WTC11 (cell line): ENCODE results near the gene GATA6. TPM values are rescaled to one million over a fixed set of nuclear protein-coding genes. Genes with fewer than 3 reads are reported as not detected.

Experiments used
- ATAC-seq: fragments of 200-7000 bp; cut with Tn5 transposase; 2 replicates; pipeline ENCODE4 v1.10.0; 2021; ENCODE audit warnings: mild to moderate bottlenecking, moderate library complexity
- CTCF ChIA-PET: fragments of 300-600 bp; sonication (Branson Sonifier 250); formaldehyde crosslinking; loops from one replicate; lab custom pipeline; 2021; ENCODE audit warnings: antibody characterized with exemption; lab: Charles Lee
- POLR2A ChIA-PET: fragments of 350-600 bp; sonication (Branson Sonifier 250); formaldehyde crosslinking; loops from one replicate; lab custom pipeline; 2021; ENCODE audit warnings: antibody characterized with exemption; lab: Charles Lee
- DNase-seq: peaks from one replicate; pipeline ENCODE4 v3.0.0; 2021; ENCODE audit warnings: low spot score
- H3K27ac Mint-ChIP-seq: 2 replicates; pipeline ENCODE4 v1.8.0; 2021; ENCODE audit warnings: mixed read lengths
- H3K27me3 Mint-ChIP-seq: 2 replicates; pipeline ENCODE4 v1.8.0; 2021; ENCODE audit warnings: low read depth, mild to moderate bottlenecking, moderate library complexity, mixed read lengths
- H3K36me3 Mint-ChIP-seq: 2 replicates; pipeline ENCODE4 v1.8.0; 2021; ENCODE audit warnings: mixed read lengths
- H3K4me1 Mint-ChIP-seq: 2 replicates; pipeline ENCODE4 v1.8.0; 2022; ENCODE audit warnings: mixed read lengths
- H3K4me3 Mint-ChIP-seq: 2 replicates; pipeline ENCODE4 v1.8.0; 2021; ENCODE audit warnings: mild to moderate bottlenecking, moderate library complexity, mixed read lengths
- H3K9me3 Mint-ChIP-seq: 2 replicates; pipeline ENCODE4 v1.8.0; 2021; ENCODE audit warnings: mixed read lengths
- FOXK1 ChIP-seq: sonication (generic); formaldehyde crosslinking; IDR thresholded peaks from 2 replicates; pipeline ENCODE4 v1.8.0; 2022; ENCODE audit warnings: mild to moderate bottlenecking, moderate library complexity, missing genetic modification reagents
- IRF2 ChIP-seq: sonication (generic); formaldehyde crosslinking; IDR thresholded peaks from 2 replicates; pipeline ENCODE4 v1.8.0; 2022; ENCODE audit warnings: low read depth, missing genetic modification reagents, borderline replicate concordance
- KAT7 ChIP-seq: sonication (generic); formaldehyde crosslinking; IDR thresholded peaks from 2 replicates; pipeline ENCODE4 v1.8.1; 2023; ENCODE audit warnings: missing genetic modification reagents, mild to moderate bottlenecking, borderline replicate concordance
- MYBL2 ChIP-seq: sonication (generic); formaldehyde crosslinking; IDR thresholded peaks from 2 replicates; pipeline ENCODE4 v1.8.1; 2023; ENCODE audit warnings: mild to moderate bottlenecking, moderate library complexity, missing genetic modification reagents
- NR1H2 ChIP-seq: sonication (generic); formaldehyde crosslinking; IDR thresholded peaks from 2 replicates; pipeline ENCODE4 v1.9.0; 2021; ENCODE audit warnings: mild to moderate bottlenecking, moderate library complexity, missing genetic modification reagents
- SMAD3 ChIP-seq: sonication (generic); formaldehyde crosslinking; IDR thresholded peaks from 2 replicates; pipeline ENCODE4 v1.8.0; 2022; ENCODE audit warnings: missing genetic modification reagents, mild to moderate bottlenecking, borderline replicate concordance
- TCF7 ChIP-seq: sonication (generic); formaldehyde crosslinking; IDR thresholded peaks from 2 replicates; pipeline ENCODE4 v1.8.0; 2022; ENCODE audit warnings: mild to moderate bottlenecking, low read depth, missing genetic modification reagents, moderate library complexity
- USF1 ChIP-seq: sonication (generic); formaldehyde crosslinking; IDR thresholded peaks from 2 replicates; pipeline ENCODE4 v1.8.0; 2022; ENCODE audit warnings: mild to moderate bottlenecking, missing genetic modification reagents
- ZBTB43 ChIP-seq: sonication (generic); formaldehyde crosslinking; IDR thresholded peaks from 2 replicates; pipeline ENCODE4 v1.8.1; 2023; ENCODE audit warnings: mild to moderate bottlenecking, missing genetic modification reagents
- ZNF219 ChIP-seq: sonication (generic); formaldehyde crosslinking; IDR thresholded peaks from 2 replicates; pipeline ENCODE4 v1.8.0; 2023; ENCODE audit warnings: missing genetic modification reagents, mild to moderate bottlenecking, borderline replicate concordance
- ZNF232 ChIP-seq: sonication (generic); formaldehyde crosslinking; IDR thresholded peaks from 2 replicates; pipeline ENCODE4 v1.8.0; 2022; ENCODE audit warnings: mild to moderate bottlenecking, missing genetic modification reagents
- ZNF396 ChIP-seq: fragments of 250-450 bp; sonication (Bioruptor Pico); IDR thresholded peaks from 2 replicates; pipeline ENCODE4 v1.8.0; 2021; ENCODE audit warnings: mild to moderate bottlenecking, moderate library complexity, borderline replicate concordance
- ZNF416 ChIP-seq: fragments of 250-450 bp; sonication (Bioruptor Pico); IDR thresholded peaks from 2 replicates; pipeline ENCODE4 v1.9.0; 2021; ENCODE audit warnings: mild to moderate bottlenecking, inconsistent platforms
- ZNF423 ChIP-seq: fragments of 250-450 bp; sonication (Bioruptor Pico); IDR thresholded peaks from 2 replicates; pipeline ENCODE4 v2.1.2; 2022; ENCODE audit warnings: mild to moderate bottlenecking, moderate library complexity
- ZNF425 ChIP-seq: fragments of 250-450 bp; sonication (Bioruptor Pico); conservative IDR thresholded peaks from 2 replicates; pipeline ENCODE4 v1.9.0; 2021; ENCODE audit warnings: mild to moderate bottlenecking
- total RNA-seq: library from RNA; stranded (reverse); gene quantifications from 3 replicates; pipeline ENCODE4 v1.2.3, GENCODE V29; 2021
- TF ChIP-seq, protein P1 (sequence below): sonication (generic); formaldehyde crosslinking; IDR thresholded peaks from 2 replicates; pipeline ENCODE4 v1.8.1; 2023; ENCODE audit warnings: mild to moderate bottlenecking, moderate library complexity, missing genetic modification reagents
- TF ChIP-seq, protein P2 (sequence below): fragments of 250-450 bp; sonication (Bioruptor Pico); IDR thresholded peaks from 2 replicates; pipeline ENCODE4 v1.9.0; 2021; ENCODE audit warnings: mild to moderate bottlenecking
- TF ChIP-seq, protein P3 (sequence below): fragments of 250-450 bp; sonication (Bioruptor Pico); IDR thresholded peaks from 2 replicates; pipeline ENCODE4 v1.9.0; 2021; ENCODE audit warnings: mild to moderate bottlenecking
- TF ChIP-seq, protein P4 (sequence below): sonication (generic); formaldehyde crosslinking; conservative IDR thresholded peaks from 2 replicates; pipeline ENCODE4 v1.8.1; 2023; ENCODE audit warnings: mild to moderate bottlenecking, low read depth, missing genetic modification reagents, moderate library complexity

The GATA6 gene
- total RNA-seq, 1 experiment from 2014 or later, result 0.15 TPM

DNA sequence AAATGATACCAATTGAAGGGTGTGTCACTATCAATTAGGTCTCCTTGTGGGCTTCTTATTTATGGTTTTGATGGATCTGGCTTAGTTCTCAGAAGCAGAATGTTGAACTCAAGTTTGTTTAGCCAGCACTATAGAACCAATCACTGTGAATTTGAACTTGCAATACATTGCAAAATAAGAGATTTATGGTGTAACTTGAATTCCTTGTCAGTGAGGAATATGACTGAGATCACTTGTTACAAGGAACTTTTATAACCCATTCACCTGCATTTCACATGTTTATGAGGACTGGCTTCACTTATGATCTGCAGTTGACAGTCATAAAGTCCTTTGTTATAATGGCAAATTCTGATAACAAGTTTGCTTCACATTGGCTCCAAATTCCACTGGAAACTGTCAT is 9.8 kb downstream of the GATA6 start (continued):
- no peak for TF ChIP-seq IRF2
- TF ChIP-seq, protein P1, sequence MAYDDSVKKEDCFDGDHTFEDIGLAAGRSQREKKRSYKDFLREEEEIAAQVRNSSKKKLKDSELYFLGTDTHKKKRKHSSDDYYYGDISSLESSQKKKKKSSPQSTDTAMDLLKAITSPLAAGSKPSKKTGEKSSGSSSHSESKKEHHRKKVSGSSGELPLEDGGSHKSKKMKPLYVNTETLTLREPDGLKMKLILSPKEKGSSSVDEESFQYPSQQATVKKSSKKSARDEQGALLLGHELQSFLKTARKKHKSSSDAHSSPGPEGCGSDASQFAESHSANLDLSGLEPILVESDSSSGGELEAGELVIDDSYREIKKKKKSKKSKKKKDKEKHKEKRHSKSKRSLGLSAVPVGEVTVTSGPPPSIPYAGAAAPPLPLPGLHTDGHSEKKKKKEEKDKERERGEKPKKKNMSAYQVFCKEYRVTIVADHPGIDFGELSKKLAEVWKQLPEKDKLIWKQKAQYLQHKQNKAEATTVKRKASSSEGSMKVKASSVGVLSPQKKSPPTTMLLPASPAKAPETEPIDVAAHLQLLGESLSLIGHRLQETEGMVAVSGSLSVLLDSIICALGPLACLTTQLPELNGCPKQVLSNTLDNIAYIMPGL (CRISPR knock-in tag), result no peak
- TF ChIP-seq, protein P2, sequence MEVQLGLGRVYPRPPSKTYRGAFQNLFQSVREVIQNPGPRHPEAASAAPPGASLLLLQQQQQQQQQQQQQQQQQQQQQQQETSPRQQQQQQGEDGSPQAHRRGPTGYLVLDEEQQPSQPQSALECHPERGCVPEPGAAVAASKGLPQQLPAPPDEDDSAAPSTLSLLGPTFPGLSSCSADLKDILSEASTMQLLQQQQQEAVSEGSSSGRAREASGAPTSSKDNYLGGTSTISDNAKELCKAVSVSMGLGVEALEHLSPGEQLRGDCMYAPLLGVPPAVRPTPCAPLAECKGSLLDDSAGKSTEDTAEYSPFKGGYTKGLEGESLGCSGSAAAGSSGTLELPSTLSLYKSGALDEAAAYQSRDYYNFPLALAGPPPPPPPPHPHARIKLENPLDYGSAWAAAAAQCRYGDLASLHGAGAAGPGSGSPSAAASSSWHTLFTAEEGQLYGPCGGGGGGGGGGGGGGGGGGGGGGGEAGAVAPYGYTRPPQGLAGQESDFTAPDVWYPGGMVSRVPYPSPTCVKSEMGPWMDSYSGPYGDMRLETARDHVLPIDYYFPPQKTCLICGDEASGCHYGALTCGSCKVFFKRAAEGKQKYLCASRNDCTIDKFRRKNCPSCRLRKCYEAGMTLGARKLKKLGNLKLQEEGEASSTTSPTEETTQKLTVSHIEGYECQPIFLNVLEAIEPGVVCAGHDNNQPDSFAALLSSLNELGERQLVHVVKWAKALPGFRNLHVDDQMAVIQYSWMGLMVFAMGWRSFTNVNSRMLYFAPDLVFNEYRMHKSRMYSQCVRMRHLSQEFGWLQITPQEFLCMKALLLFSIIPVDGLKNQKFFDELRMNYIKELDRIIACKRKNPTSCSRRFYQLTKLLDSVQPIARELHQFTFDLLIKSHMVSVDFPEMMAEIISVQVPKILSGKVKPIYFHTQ (CRISPR knock-in tag), result no peak
- no peak for TF ChIP-seq USF1 (CRISPR knock-in tag)
- no peak for TF ChIP-seq ZNF425

DNA sequence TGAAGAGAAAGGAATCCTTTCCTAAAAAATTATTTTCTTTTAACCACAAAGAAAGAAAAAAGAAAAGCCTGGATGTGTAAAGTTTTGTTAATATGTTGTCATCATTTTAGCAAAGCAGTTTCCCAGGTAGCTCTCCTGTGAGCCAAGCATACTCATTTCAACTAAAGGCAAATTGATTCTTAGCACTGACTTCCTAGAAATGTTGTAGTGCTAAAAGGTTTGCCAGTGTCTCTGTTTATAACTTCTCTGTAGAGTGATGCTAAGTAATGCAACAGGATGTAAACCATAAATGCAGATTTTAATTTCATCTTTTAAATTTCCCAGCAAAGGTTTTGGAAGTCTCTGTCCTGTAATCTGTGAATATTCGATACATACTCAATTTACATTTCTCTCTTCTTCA is 10.2 kb downstream of the GATA6 start:
- no peak overlapping the region for H3K27ac Mint-ChIP-seq
- ATAC-seq (no peak), DNase-seq (no peak)
- peaks cover 15% of the 10 kb centered on the region for H3K4me1 Mint-ChIP-seq
- no peaks in the 10 kb centered on the region for H3K36me3 Mint-ChIP-seq
- no peak overlapping the region for H3K4me3 Mint-ChIP-seq
- H3K27me3 Mint-ChIP-seq, result peaks cover 82% of the 10 kb centered on the region
- TF ChIP-seq ZNF425 (no peak), ZNF396 (CRISPR knock-in tag) (no peak), ZNF219 (CRISPR knock-in tag) (no peak), MYBL2 (CRISPR knock-in tag) (no peak), TCF7 (CRISPR knock-in tag) (no peak), ZNF423 (CRISPR knock-in tag) (no peak), FOXK1 (CRISPR knock-in tag) (no peak), ZNF416 (no peak), KAT7 (CRISPR knock-in tag) (no peak), ZNF232 (CRISPR knock-in tag) (no peak), ZBTB43 (no peak), NR1H2 (CRISPR knock-in tag) (no peak), SMAD3 (CRISPR knock-in tag) (no peak)
- TF ChIP-seq, protein P3, sequence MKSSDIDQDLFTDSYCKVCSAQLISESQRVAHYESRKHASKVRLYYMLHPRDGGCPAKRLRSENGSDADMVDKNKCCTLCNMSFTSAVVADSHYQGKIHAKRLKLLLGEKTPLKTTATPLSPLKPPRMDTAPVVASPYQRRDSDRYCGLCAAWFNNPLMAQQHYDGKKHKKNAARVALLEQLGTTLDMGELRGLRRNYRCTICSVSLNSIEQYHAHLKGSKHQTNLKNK (CRISPR knock-in tag), result no peak
- TF ChIP-seq, protein P4, sequence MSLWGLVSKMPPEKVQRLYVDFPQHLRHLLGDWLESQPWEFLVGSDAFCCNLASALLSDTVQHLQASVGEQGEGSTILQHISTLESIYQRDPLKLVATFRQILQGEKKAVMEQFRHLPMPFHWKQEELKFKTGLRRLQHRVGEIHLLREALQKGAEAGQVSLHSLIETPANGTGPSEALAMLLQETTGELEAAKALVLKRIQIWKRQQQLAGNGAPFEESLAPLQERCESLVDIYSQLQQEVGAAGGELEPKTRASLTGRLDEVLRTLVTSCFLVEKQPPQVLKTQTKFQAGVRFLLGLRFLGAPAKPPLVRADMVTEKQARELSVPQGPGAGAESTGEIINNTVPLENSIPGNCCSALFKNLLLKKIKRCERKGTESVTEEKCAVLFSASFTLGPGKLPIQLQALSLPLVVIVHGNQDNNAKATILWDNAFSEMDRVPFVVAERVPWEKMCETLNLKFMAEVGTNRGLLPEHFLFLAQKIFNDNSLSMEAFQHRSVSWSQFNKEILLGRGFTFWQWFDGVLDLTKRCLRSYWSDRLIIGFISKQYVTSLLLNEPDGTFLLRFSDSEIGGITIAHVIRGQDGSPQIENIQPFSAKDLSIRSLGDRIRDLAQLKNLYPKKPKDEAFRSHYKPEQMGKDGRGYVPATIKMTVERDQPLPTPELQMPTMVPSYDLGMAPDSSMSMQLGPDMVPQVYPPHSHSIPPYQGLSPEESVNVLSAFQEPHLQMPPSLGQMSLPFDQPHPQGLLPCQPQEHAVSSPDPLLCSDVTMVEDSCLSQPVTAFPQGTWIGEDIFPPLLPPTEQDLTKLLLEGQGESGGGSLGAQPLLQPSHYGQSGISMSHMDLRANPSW (CRISPR knock-in tag), result no peak
- H3K9me3 Mint-ChIP-seq, result no peaks in the 10 kb centered on the region
- ChIA-PET POLR2A (no interaction called here), CTCF (no interaction called here)
